GM23338 (cell line): Measurements from ENCODE around the gene PRELID1. TPM values are rescaled to one million over a fixed set of nuclear protein-coding genes. Genes with fewer than 3 reads are reported as not detected.

ENCODE experiments used
- ATAC-seq: fragments of 200-7000 bp; cut with Tn5 transposase; 3 replicates; pipeline ENCODE4 v1.9.1; 2020
- DNase-seq: peaks from one replicate; pipeline ENCODE4 v3.0.0-alpha.2; 2015; ENCODE audit warnings: low spot score
- H2AFZ ChIP-seq: fragments of 200-600 bp; sonication (generic); 2 replicates; pipeline ENCODE4 v1.8.0; 2016; ENCODE audit warnings: antibody characterized with exemption, mild to moderate bottlenecking, moderate library complexity
- H3F3A ChIP-seq: fragments of 200-600 bp; sonication (generic); replicated peaks from 2 replicates; pipeline ENCODE4 v1.8.0; 2017; ENCODE audit warnings: antibody characterized with exemption, mixed run types, low read depth
- H3K27ac ChIP-seq: fragments of 200-600 bp; sonication (generic); 2 replicates; pipeline ENCODE4 v1.6.1; 2016; ENCODE audit warnings: low read depth
- H3K27me3 ChIP-seq: fragments of 200-600 bp; sonication (generic); 2 replicates; pipeline ENCODE4 v1.8.0; 2016; ENCODE audit warnings: mild to moderate bottlenecking, mixed run types, moderate library complexity; ENCODE audit not compliant: insufficient read depth
- H3K36me3 ChIP-seq: fragments of 200-600 bp; sonication (generic); 2 replicates; pipeline ENCODE4 v1.8.0; 2016; ENCODE audit warnings: mild to moderate bottlenecking; ENCODE audit not compliant: insufficient read depth
- H3K4me1 ChIP-seq: fragments of 200-600 bp; sonication (generic); 2 replicates; pipeline ENCODE4 v1.8.0; 2016; ENCODE audit warnings: mild to moderate bottlenecking, moderate library complexity; ENCODE audit not compliant: insufficient read depth
- H3K4me2 ChIP-seq: fragments of 200-600 bp; sonication (generic); 2 replicates; pipeline ENCODE4 v1.7.1; 2017; ENCODE audit warnings: mixed run types
- H3K4me3 ChIP-seq: fragments of 200-600 bp; sonication (generic); 2 replicates; pipeline ENCODE4 v1.6.1; 2016; ENCODE audit warnings: mixed run types
- H3K79me2 ChIP-seq: fragments of 200-600 bp; sonication (generic); replicated peaks from 2 replicates; pipeline ENCODE4 v1.8.0; 2017; ENCODE audit warnings: mild to moderate bottlenecking; ENCODE audit not compliant: insufficient read depth
- H3K9me2 ChIP-seq: fragments of 200-600 bp; sonication (generic); 2 replicates; pipeline ENCODE4 v1.8.0; 2017; ENCODE audit not compliant: insufficient read depth
- H4K20me1 ChIP-seq: fragments of 200-600 bp; sonication (generic); replicated peaks from 2 replicates; pipeline ENCODE4 v1.8.0; 2017; ENCODE audit warnings: mild to moderate bottlenecking; ENCODE audit not compliant: insufficient read depth
- H3K27ac Mint-ChIP-seq: 2 replicates; pipeline ENCODE4 v1.8.0; 2020; ENCODE audit warnings: inconsistent platforms, mild to moderate bottlenecking, moderate library complexity, mixed read lengths
- H3K27me3 Mint-ChIP-seq: 3 replicates; pipeline ENCODE4 v1.8.0; 2022; ENCODE audit warnings: low read depth, mild to moderate bottlenecking, moderate library complexity, mixed read lengths, inconsistent platforms; ENCODE audit not compliant: insufficient read depth, poor library complexity
- H3K36me3 Mint-ChIP-seq: 3 replicates; pipeline ENCODE4 v1.8.0; 2021; ENCODE audit warnings: low read depth, mild to moderate bottlenecking, inconsistent platforms, moderate library complexity, mixed read lengths
- H3K4me1 Mint-ChIP-seq: 3 replicates; pipeline ENCODE4 v1.8.0; 2020; ENCODE audit warnings: mild to moderate bottlenecking, inconsistent platforms, mixed read lengths
- H3K4me3 Mint-ChIP-seq: 3 replicates; pipeline ENCODE4 v1.8.0; 2021; ENCODE audit warnings: moderate library complexity, mild to moderate bottlenecking, inconsistent platforms, mixed read lengths
- H3K9me3 Mint-ChIP-seq: 3 replicates; pipeline ENCODE4 v1.8.0; 2020; ENCODE audit warnings: moderate library complexity, mild to moderate bottlenecking, inconsistent platforms, mixed read lengths
- CREB1 ChIP-seq: fragments of 250-450 bp; sonication (Bioruptor Pico); IDR thresholded peaks from 2 replicates; pipeline ENCODE4 v1.5.0; 2020; ENCODE audit warnings: low read depth, mild to moderate bottlenecking, moderate library complexity
- CTCF ChIP-seq, 2 experiments: fragments of 200-600 bp in 1 of 2; sonication (generic) in 1 of 2; conservative IDR thresholded peaks; 2 replicates each; pipeline versions ENCODE4 v1.5.1 to v1.6.1; 2016 to 2017; ENCODE audit warnings: antibody characterized with exemption in 2 of 2, low read depth in 2 of 2, mild to moderate bottlenecking in 2 of 2, moderate library complexity in 1 of 2
- ETS1 ChIP-seq: IDR thresholded peaks from 2 replicates; pipeline ENCODE4 v1.6.1; 2016; ENCODE audit warnings: antibody characterized with exemption
- EZH2 ChIP-seq: fragments of 200-600 bp; sonication (generic); IDR thresholded peaks from one replicate; pipeline ENCODE4 v1.8.0; 2017; ENCODE audit warnings: antibody characterized with exemption, mild to moderate bottlenecking, low read depth; ENCODE audit not compliant: unreplicated experiment
- EZH2phosphoT487 ChIP-seq: fragments of 200-600 bp; sonication (generic); IDR thresholded peaks from one replicate; pipeline ENCODE4 v1.8.1; 2018; ENCODE audit warnings: antibody characterized with exemption; ENCODE audit not compliant: unreplicated experiment
- JUNB ChIP-seq: IDR thresholded peaks from one replicate; pipeline ENCODE4 v1.6.1; 2016; ENCODE audit warnings: antibody characterized with exemption; ENCODE audit not compliant: unreplicated experiment
- NANOG ChIP-seq: IDR thresholded peaks from 2 replicates; pipeline ENCODE4 v1.6.1; 2016; ENCODE audit warnings: antibody characterized with exemption, borderline replicate concordance
- POLR2AphosphoS5 ChIP-seq: IDR thresholded peaks from 2 replicates; pipeline ENCODE4 v1.6.1; 2016; ENCODE audit warnings: antibody characterized with exemption, low read depth
- REST ChIP-seq: IDR thresholded peaks from one replicate; pipeline ENCODE4 v1.6.1; 2018; ENCODE audit warnings: antibody characterized with exemption; ENCODE audit not compliant: unreplicated experiment
- STAT1 ChIP-seq: IDR thresholded peaks from one replicate; pipeline ENCODE4 v1.6.1; 2016; ENCODE audit warnings: antibody characterized with exemption; ENCODE audit not compliant: unreplicated experiment
- ZNF114 ChIP-seq: fragments of 250-450 bp; sonication (Bioruptor Pico); IDR thresholded peaks from 2 replicates; pipeline ENCODE4 v1.5.0; 2020; ENCODE audit warnings: mild to moderate bottlenecking, moderate library complexity
- ZNF331 ChIP-seq: fragments of 250-450 bp; sonication (Bioruptor Pico); IDR thresholded peaks from 2 replicates; pipeline ENCODE4 v1.5.0; 2020; ENCODE audit warnings: low read depth, mild to moderate bottlenecking, moderate library complexity
- polyA plus RNA-seq: library from polyadenylated mRNA; unstranded; fragments of >200 nt; fragmentation: Nextera tagmentation; extraction: Ambion mirVana; gene quantifications from 2 replicates; pipeline ENCODE4 v1.2.1, GENCODE V29; 2016
- total RNA-seq: library from RNA; depleted of rRNA; stranded (reverse); fragments of >200 nt; shearing (Covaris generic); gene quantifications from 2 replicates; pipeline ENCODE4 v1.2.3, GENCODE V29; 2014

The PRELID1 gene
- total and polyA plus RNA-seq, 2 experiments from 2014 or later, result 328 to 349 TPM

- no peak for TF ChIP-seq ETS1
- no peak for TF ChIP-seq ZNF331 (CRISPR knock-in tag)
- no peak for TF ChIP-seq CTCF (conservative IDR thresholded peaks at IDR 0.05; ENCODE audit: low read depth in 2 of 2)
- no peak for TF ChIP-seq JUNB
These were observed 45.7 kb downstream of the PRELID1 start (continued) for GRCh38 chr5:177349362-177349647.

GRCh38 chr5:177349762-177350161 lies 46.2 kb downstream of the PRELID1 start:
- no peak for DNase-seq
- H3K4me3 Mint-ChIP-seq, result peak overlapping the region; percentile 99
- Histone ChIP-seq H3K9me2 (no peaks in the 10 kb centered on the region), H3K4me2 (peak overlapping the region; percentile 97; the same call in 1 of the 2 replicates), H3F3A (0 out of 2 replicates have a peak, but pooled peaks cover 6% of the 10 kb centered on the region), H4K20me1 (peaks cover 22% of the 10 kb centered on the region), H3K4me3 (peak overlapping the region; percentile 99; the same call in 1 of the 2 replicates), H2AFZ (no peak overlapping the region), H3K27me3 (no peaks in the 10 kb centered on the region; the same call in 1 of the 2 replicates), H3K4me1 (peaks cover 6% of the 10 kb centered on the region), H3K79me2 (peaks cover 63% of the 10 kb centered on the region), H3K27ac (no peak overlapping the region), H3K36me3 (peaks cover 13% of the 10 kb centered on the region; the same call in 1 of the 2 replicates)
- H3K9me3 Mint-ChIP-seq, result no peaks in the 10 kb centered on the region
- peaks cover 22% of the 10 kb centered on the region for H3K4me1 Mint-ChIP-seq
- no peak overlapping the region for H3K27ac Mint-ChIP-seq
- ATAC-seq, result no peak
- H3K27me3 Mint-ChIP-seq, result peaks cover 11% of the 10 kb centered on the region
- peaks cover 14% of the 10 kb centered on the region for H3K36me3 Mint-ChIP-seq
- no peak for TF ChIP-seq EZH2
- TF ChIP-seq CTCF (conservative IDR thresholded peaks at IDR 0.05; ENCODE audit: low read depth in 2 of 2), result no peak
- TF ChIP-seq ETS1, result no peak
- TF ChIP-seq POLR2AphosphoS5, result no peak
- no peak for TF ChIP-seq ZNF114 (CRISPR knock-in tag)
- TF ChIP-seq ZNF331 (CRISPR knock-in tag), result no peak
- no peak for TF ChIP-seq CREB1 (CRISPR knock-in tag)
- TF ChIP-seq EZH2phosphoT487, result no peak
- TF ChIP-seq NANOG, result no peak
- TF ChIP-seq REST, result no peak
- no peak for TF ChIP-seq STAT1
- TF ChIP-seq JUNB, result no peak
